Measurements from ENCODE around the gene ABCA8.
"Not testable (repeated sequence)": the region's sequence is repeated elsewhere in the genome, so short reads cannot be mapped to it uniquely, and the experiment has no call there.

The ABCA8 gene

GRCh38 chr17:68943812-68944182, 11.4 kb downstream of the ABCA8 start:
- H3K4me3 ChIP-seq (ENCODE audit: low read depth, low read length) = not testable (repeated sequence)

DNA sequence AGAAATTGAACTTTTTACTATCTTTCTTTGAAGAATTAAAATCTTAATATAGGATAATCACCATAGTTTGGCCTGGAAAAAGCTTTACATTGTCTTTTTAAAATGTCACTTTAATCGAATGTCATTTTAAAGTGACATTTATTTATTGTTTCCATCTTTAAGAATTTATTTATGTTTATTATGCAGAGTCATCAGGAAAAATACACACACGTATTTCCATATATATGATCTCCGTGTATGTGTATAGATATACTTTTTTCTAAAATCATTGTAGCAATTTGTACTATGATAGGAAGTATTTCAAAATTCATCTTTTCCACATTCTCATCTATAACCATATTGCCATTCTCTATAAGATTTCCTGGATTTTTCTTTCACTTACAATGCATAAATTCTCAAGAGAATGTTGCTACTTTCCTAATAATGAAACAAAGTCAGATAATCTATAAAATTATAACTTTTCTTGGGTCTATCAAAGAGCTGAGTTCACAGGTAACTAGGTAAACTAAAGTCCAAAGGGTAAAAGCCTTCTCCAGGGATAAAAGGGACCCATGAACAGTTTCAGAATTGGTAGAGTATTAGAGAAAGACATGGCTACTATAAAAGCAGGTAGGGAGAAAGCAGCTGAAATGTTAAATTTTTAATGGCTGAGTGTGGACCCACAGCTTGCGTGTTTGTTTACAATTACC, 11.9 kb downstream of the ABCA8 start:
- H3K4me3 ChIP-seq (ENCODE audit: low read depth, low read length) = no peak overlapping the region

GRCh38 chr17:68942389-68942788, 12.8 kb downstream of the ABCA8 start:
- no peak overlapping the region for H3K4me3 ChIP-seq (ENCODE audit: low read depth, low read length)

- H3K4me3 ChIP-seq (ENCODE audit: low read depth, low read length) = no peak overlapping the region
Observed at GRCh38 chr17:68941761-68942160, 13.4 kb downstream of the ABCA8 start.

GRCh38 chr17:68939195-68939594, 16.0 kb downstream of the ABCA8 start:
- no peak overlapping the region for H3K4me3 ChIP-seq (ENCODE audit: low read depth, low read length)

- no peak overlapping the region for H3K4me3 ChIP-seq (ENCODE audit: low read depth, low read length)
Observed at GRCh38 chr17:68937890-68938514, 17.2 kb downstream of the ABCA8 start.

DNA sequence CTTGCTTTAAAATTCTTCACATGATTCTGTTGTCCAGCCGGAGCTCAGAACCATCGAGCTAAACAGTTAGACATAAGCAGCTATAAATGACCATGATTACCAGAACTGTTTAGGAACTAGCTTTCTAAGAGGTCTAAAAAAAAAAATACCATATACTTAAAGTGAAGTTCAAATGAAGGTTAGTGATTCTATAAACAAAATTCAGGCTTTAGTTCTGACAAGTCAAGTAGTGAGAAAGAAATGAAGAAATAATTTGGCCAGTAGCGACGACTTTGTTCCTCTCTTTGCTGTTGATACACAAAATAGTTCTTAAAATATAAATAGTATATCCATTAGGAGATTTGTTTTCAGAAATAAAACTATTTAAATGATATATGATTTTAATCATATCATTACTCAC, 27.7 kb downstream of the ABCA8 start:
- H3K4me3 ChIP-seq (ENCODE audit: low read depth, low read length) = no peak overlapping the region

DNA sequence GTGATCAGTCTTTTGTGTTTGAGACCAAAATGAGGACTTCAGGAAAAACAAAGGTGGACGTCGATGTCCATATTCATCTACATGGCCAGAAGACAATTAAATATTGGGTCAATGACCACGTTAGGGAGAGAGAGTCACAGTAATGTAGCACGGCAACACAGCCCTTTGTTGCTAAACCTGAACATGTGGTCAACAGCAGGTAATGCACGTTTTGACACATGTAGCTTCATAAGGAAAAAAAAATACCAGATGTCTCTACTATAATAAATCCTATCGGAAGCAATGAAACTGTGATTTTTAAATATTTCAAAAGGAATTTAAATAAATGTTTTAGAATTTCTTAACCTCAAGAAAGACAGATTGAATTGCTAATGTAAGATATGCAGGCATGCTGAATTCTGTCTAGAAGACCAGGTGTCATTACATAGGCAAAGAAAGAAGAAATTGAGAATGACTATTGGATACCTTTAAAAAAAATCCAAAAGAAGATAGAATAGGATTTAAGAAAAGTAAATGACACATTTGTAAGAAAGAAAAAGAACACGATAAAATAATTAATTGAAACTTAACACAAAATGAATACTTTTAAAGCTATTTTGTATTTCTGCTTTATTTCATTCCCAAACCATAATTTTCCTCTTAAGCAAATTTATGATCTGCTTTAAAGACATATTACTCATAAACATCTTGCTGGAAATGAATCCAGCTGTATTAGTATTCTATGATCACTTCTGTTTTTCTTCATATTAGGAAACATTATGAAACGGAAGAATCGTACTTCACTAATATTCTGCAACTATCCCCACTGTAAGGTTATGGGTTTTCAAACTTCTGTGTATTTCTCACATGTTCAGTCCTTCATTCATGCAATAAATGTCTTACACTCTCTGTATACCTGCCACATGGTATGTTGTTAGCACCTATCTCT, 30.1 kb downstream of the ABCA8 start:
- H3K4me3 ChIP-seq (ENCODE audit: low read depth, low read length) = no peak overlapping the region

GRCh38 chr17:68910789-68911431, 44.3 kb downstream of the ABCA8 start:
- H3K4me3 ChIP-seq (ENCODE audit: low read depth, low read length) = no peak overlapping the region

GRCh38 chr17:68910251-68910705, 44.9 kb downstream of the ABCA8 start:
- H3K4me3 ChIP-seq (ENCODE audit: low read depth, low read length) = no peak overlapping the region

GRCh38 chr17:68909066-68909465, 46.1 kb downstream of the ABCA8 start:
- no peak overlapping the region for H3K4me3 ChIP-seq (ENCODE audit: low read depth, low read length)

- no peak overlapping the region for H3K4me3 ChIP-seq (ENCODE audit: low read depth, low read length)
Observed at GRCh38 chr17:68908045-68908444, 47.1 kb downstream of the ABCA8 start.

DNA sequence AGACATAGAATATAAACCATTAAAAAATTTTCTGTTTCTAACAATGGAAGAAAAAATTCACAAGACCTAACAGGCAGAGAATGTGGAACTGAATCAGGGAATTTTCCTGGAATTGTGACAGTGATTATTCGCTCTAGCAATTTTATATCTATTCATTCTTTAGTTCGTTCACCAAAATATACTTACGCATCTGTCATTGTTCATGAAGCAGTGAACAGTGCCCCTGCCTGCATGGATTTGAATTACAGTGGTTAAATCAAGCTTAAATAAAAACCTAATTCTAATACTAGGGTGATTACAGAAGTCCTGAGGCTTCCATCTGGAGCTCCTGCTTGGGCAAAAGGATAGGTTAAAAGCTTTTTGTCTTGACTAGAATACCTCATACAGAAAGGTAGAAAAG, 48.6 kb downstream of the ABCA8 start:
- no peak overlapping the region for H3K4me3 ChIP-seq (ENCODE audit: low read depth, low read length)

GRCh38 chr17:68903286-68903685, 51.9 kb downstream of the ABCA8 start:
- H3K4me3 ChIP-seq (ENCODE audit: low read depth, low read length) = no peak overlapping the region

GRCh38 chr17:68897557-68897956, 57.6 kb downstream of the ABCA8 start:
- no peak overlapping the region for H3K4me3 ChIP-seq (ENCODE audit: low read depth, low read length)

GRCh38 chr17:68892658-68893057, 62.5 kb downstream of the ABCA8 start:
- H3K4me3 ChIP-seq (ENCODE audit: low read depth, low read length) = no peak overlapping the region

GRCh38 chr17:68892193-68892592, 63.0 kb downstream of the ABCA8 start:
- no peak overlapping the region for H3K4me3 ChIP-seq (ENCODE audit: low read depth, low read length)

DNA sequence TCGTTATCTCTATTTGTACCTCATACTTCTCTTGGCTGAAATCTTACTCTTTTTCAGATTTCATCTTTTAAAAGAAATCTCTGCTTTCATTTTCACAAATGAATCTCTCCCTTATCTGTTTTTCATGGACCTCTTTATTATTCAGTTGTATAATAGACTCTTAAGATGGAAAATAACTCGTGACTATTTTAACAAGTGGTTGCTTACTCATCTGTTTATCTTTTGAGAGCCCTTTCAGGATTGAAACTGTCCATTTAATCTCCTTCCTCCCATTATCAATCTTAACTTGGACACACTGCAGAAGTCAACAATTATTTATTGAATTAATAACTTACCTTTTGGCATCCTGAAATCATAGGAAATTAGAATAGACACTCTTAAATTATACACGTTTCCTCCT, 68.8 kb downstream of the ABCA8 start:
- no peak overlapping the region for H3K4me3 ChIP-seq (ENCODE audit: low read depth, low read length)

- H3K4me3 ChIP-seq (ENCODE audit: low read depth, low read length) = no peak overlapping the region
Observed at GRCh38 chr17:68884888-68885287, 70.3 kb downstream of the ABCA8 start.

- no peak overlapping the region for H3K4me3 ChIP-seq (ENCODE audit: low read depth, low read length)
Observed at GRCh38 chr17:68878226-68878885, 76.8 kb downstream of the ABCA8 start.

DNA sequence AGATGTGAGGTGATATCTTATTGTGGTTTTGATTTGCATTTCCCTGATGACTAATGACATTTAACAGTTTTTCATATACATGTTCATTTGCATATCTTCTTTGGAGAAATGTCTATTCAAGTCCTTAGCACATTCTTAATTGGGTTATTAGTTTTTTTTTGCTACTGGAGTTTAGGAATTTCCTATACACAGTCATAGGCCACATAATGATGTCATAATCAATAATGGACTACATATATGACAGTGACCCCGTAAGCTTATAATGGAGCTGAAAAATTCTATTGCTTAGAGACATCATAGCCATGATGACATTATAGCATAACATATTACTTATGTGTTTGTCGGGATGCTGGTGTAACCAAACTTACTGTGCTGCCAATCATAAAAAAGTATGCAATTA, 83.7 kb downstream of the ABCA8 start:
- H3K4me3 ChIP-seq (ENCODE audit: low read depth, low read length) = no peak overlapping the region

Measured in iPS-11a (cell line).